Suprapubic skin (tissue), 4 donors: ENCODE measurements around the gene CPSF4. TPM values are rescaled to one million over a fixed set of nuclear protein-coding genes. Genes with fewer than 3 reads are reported as not detected.

Experiments
- DNase-seq, 2 donors: peaks; one replicate each; pipeline ENCODE4 v3.0.0-alpha.2; 2019; ENCODE audit warnings: low spot score in 2 of 2
- H3K27ac ChIP-seq: fragments of 200-600 bp; sonication (generic); one replicate; pipeline ENCODE4 v1.5.1; 2019
- H3K27me3 ChIP-seq: fragments of 200-600 bp; sonication (generic); one replicate; pipeline ENCODE4 v1.5.1; 2019
- H3K36me3 ChIP-seq: fragments of 200-600 bp; sonication (generic); one replicate; pipeline ENCODE4 v1.5.1; 2019
- H3K4me1 ChIP-seq: fragments of 200-600 bp; sonication (generic); one replicate; pipeline ENCODE4 v1.5.1; 2019
- H3K4me3 ChIP-seq: fragments of 200-600 bp; sonication (generic); one replicate; pipeline ENCODE4 v1.5.1; 2019; ENCODE audit warnings: mild to moderate bottlenecking
- H3K9me3 ChIP-seq: fragments of 200-600 bp; sonication (generic); one replicate; pipeline ENCODE4 v1.5.1; 2019
- EP300 ChIP-seq: sonication (generic); formaldehyde crosslinking; IDR thresholded peaks from one replicate; pipeline ENCODE4 v1.6.1; 2017; ENCODE audit warnings: antibody characterized with exemption
- POLR2A ChIP-seq, 2 donors: fragments of 450-650 bp; IDR thresholded peaks; one replicate each; pipeline ENCODE4 v1.6.1; 2017; ENCODE audit warnings: antibody characterized with exemption in 2 of 2, mild to moderate bottlenecking in 2 of 2, moderate library complexity in 2 of 2
- POLR2AphosphoS5 ChIP-seq, 3 donors: sonication (generic); formaldehyde crosslinking; IDR thresholded peaks; one replicate each; pipeline ENCODE4 v1.6.1; 2017; ENCODE audit warnings: antibody characterized with exemption in 3 of 3
- WGBS: methylation state at CpG from one replicate; pipeline ENCODE4 v1.1.5; 2018; 5-methylcytosine and 5-hydroxymethylcytosine counted together
- total RNA-seq, 4 donors: library from RNA; depleted of rRNA; stranded (reverse); fragments of >200 nt; gene quantifications; one replicate each; pipeline ENCODE4 v1.1.0, GENCODE V29; 2016
- TF ChIP-seq, protein P1 (sequence below), 2 donors: fragments of 200-600 bp in 1 of 2; fragments of 450-650 bp in 1 of 2; sonication (generic) in 1 of 2; IDR thresholded peaks; one replicate each; pipeline ENCODE4 v1.5.1; 2016 to 2019; ENCODE audit warnings: antibody characterized with exemption in 2 of 2, mild to moderate bottlenecking in 1 of 2, moderate library complexity in 1 of 2

The CPSF4 gene
- total RNA-seq, 4 donors from 2014 or later: 35.0 to 59.9 (median 41.7) TPM

DNA sequence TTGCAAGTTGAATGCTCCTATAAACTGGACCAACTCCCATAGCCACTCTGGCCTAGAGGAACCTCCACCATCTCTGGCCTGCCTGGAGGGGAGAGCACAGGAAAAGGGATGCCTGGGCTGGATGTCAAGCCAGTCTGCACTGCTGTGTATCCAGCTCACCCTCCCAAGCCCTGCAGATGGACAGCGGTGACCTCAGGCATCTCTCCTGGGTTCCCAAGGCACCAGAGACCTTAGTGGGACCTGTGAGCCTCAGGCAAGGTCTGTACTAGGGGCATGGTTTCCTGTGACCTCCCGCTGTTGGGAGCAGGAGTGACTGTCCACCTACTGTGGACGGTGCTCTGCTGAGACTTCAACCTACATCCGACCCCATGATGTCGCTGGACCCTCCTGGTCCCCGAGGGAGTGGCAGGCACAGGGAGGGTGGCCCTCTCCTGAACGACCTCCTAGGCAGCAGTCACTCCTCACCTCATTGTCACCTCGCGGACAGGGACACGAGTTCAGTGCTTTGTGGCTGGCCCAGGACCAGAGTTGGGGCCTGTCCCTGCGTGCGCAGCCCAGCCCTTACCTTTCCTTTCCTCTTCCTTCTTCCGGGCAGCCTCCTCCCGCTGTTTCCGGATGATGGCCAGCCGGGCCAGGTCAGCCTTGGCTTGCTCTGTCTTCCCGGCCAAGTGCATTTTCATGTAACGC is 41.3 kb upstream of the CPSF4 start:
- no peak overlapping the region for H3K27ac ChIP-seq
- WGBS: 69% methylated on average over 13 of the region's 18 CpGs
- no peak overlapping the region for H3K4me3 ChIP-seq
- no peaks in the 10 kb centered on the region for H3K27me3 ChIP-seq
- H3K9me3 ChIP-seq: no peaks in the 10 kb centered on the region
- peaks cover 83% of the 10 kb centered on the region for H3K36me3 ChIP-seq
- TF ChIP-seq, protein P1, sequence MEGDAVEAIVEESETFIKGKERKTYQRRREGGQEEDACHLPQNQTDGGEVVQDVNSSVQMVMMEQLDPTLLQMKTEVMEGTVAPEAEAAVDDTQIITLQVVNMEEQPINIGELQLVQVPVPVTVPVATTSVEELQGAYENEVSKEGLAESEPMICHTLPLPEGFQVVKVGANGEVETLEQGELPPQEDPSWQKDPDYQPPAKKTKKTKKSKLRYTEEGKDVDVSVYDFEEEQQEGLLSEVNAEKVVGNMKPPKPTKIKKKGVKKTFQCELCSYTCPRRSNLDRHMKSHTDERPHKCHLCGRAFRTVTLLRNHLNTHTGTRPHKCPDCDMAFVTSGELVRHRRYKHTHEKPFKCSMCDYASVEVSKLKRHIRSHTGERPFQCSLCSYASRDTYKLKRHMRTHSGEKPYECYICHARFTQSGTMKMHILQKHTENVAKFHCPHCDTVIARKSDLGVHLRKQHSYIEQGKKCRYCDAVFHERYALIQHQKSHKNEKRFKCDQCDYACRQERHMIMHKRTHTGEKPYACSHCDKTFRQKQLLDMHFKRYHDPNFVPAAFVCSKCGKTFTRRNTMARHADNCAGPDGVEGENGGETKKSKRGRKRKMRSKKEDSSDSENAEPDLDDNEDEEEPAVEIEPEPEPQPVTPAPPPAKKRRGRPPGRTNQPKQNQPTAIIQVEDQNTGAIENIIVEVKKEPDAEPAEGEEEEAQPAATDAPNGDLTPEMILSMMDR (IDR thresholded peaks at IDR 0.05): no peak
- TF ChIP-seq POLR2A (IDR thresholded peaks at IDR 0.05): no peak
- no peak for TF ChIP-seq EP300
- TF ChIP-seq POLR2AphosphoS5 (IDR thresholded peaks at IDR 0.05): no peak
- H3K4me1 ChIP-seq: peaks cover 19% of the 10 kb centered on the region
- no peak for DNase-seq

DNA sequence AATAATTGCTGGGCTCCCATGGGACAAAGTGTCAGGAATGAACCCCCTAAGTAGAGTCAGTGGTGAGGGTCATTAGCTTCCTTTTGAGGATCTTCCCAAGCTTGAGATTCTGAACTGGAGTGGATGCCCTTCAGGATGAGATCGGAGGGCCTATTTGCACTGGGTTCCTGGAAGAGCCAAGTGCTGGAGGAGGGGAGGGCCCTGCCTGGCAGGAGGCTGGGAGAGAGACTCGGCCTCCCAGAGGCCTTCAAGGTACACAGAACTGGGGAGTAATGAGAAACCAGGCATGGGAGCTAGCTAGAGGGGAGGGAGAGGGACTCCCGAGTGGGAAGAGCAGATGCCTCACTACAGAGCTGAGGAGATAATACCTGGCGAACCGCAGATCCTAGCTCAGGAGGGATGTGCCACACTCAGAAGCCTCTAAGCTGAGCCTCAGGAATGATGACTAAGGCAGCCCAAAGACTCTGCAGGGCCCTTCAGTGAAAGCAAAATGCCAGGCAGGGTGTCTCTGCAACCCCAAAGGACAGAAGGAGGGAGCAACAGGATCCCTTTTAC is 39.8 kb upstream of the CPSF4 start:
- Histone ChIP-seq H3K27ac (no peak overlapping the region), H3K9me3 (no peaks in the 10 kb centered on the region), H3K27me3 (no peaks in the 10 kb centered on the region), H3K36me3 (peaks cover 95% of the 10 kb centered on the region), H3K4me3 (no peak overlapping the region), H3K4me1 (peaks cover 4% of the 10 kb centered on the region)
- no peak for DNase-seq
- 69% methylated on average over 5 of the region's 5 CpGs for WGBS
- TF ChIP-seq POLR2A (IDR thresholded peaks at IDR 0.05) (no peak), EP300 (no peak), POLR2AphosphoS5 (IDR thresholded peaks at IDR 0.05) (no peak)
- TF ChIP-seq, protein P1 (IDR thresholded peaks at IDR 0.05): no peak

DNA sequence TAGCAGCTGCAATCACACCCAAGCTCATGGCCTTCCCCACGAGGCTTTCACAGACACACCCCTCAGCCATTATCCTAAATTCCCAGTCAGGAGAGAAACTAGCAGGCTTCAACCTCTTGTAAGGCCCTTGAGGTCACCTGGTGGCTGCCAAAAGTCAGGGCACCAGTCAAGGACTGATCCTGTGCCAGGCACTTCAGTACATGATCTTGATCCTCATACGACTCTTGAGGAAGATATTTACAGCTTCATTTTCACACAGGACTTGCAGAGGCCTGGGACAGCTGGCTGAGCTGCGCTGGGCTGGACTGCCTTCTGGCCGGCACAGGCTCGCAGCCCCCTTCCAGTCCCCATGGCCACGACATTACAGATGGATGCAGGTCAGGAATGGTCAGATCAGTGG is 39.1 kb upstream of the CPSF4 start:
- Histone ChIP-seq H3K27ac (no peak overlapping the region), H3K9me3 (no peaks in the 10 kb centered on the region)

GRCh38 chr7:99402854-99403253 is 35.9 kb upstream of the CPSF4 start:
- Histone ChIP-seq H3K4me3 (no peak overlapping the region), H3K9me3 (no peaks in the 10 kb centered on the region), H3K27me3 (no peaks in the 10 kb centered on the region), H3K4me1 (peaks cover 38% of the 10 kb centered on the region), H3K27ac (no peak overlapping the region), H3K36me3 (peaks cover 68% of the 10 kb centered on the region)
- WGBS: 90% methylated on average over 3 of the region's 3 CpGs
- no peak for DNase-seq
- TF ChIP-seq, protein P1 (IDR thresholded peaks at IDR 0.05): no peak
- no peak for TF ChIP-seq POLR2AphosphoS5 (IDR thresholded peaks at IDR 0.05)
- TF ChIP-seq EP300: no peak
- TF ChIP-seq POLR2A (IDR thresholded peaks at IDR 0.05): no peak

More for the DNA sequence above, 39.1 kb upstream of the CPSF4 start:
- Histone ChIP-seq H3K4me1 (peaks cover 7% of the 10 kb centered on the region), H3K27me3 (no peaks in the 10 kb centered on the region), H3K4me3 (no peak overlapping the region), H3K36me3 (peaks cover 97% of the 10 kb centered on the region)
- WGBS: 70% methylated on average over 4 of the region's 6 CpGs
- no peak for DNase-seq
- TF ChIP-seq POLR2A (IDR thresholded peaks at IDR 0.05): no peak

GRCh38 chr7:99403764-99404163 is 35.0 kb upstream of the CPSF4 start:
- Histone ChIP-seq H3K36me3 (peaks cover 59% of the 10 kb centered on the region), H3K27ac (no peak overlapping the region), H3K4me3 (no peak overlapping the region), H3K9me3 (no peaks in the 10 kb centered on the region), H3K27me3 (no peaks in the 10 kb centered on the region), H3K4me1 (peaks cover 39% of the 10 kb centered on the region)
- TF ChIP-seq POLR2A (IDR thresholded peaks at IDR 0.05): no peak
- no peak for TF ChIP-seq EP300
- TF ChIP-seq POLR2AphosphoS5 (IDR thresholded peaks at IDR 0.05): no peak
- TF ChIP-seq, protein P1 (IDR thresholded peaks at IDR 0.05): no peak
- no peak for DNase-seq
- WGBS: 74% methylated on average over 4 of the region's 5 CpGs
